HepG2 (cell line): Measurements from ENCODE around the gene EPHX1. TPM values are rescaled to one million over a fixed set of nuclear protein-coding genes. Genes with fewer than 3 reads are reported as not detected.

Source experiments
- CCDC6 ChIP-seq: sonication (generic); formaldehyde crosslinking; IDR thresholded peaks from 2 replicates; pipeline ENCODE4 v1.8.1; 2022; ENCODE audit warnings: mild to moderate bottlenecking, missing genetic modification reagents, moderate library complexity
- E2F1 ChIP-seq: sonication (generic); formaldehyde crosslinking; IDR thresholded peaks from 2 replicates; pipeline ENCODE4 v1.5.0; 2020; ENCODE audit warnings: missing genetic modification reagents
- FLYWCH1 ChIP-seq: sonication (generic); formaldehyde crosslinking; IDR thresholded peaks from 2 replicates; pipeline ENCODE4 v1.8.1; 2023; ENCODE audit warnings: mild to moderate bottlenecking, missing genetic modification reagents
- FOSL2 ChIP-seq: sonication (generic); formaldehyde crosslinking; IDR thresholded peaks from 2 replicates; pipeline ENCODE4 v1.4.0; 2020; ENCODE audit warnings: missing genetic modification reagents
- HDAC1 ChIP-seq: sonication (generic); formaldehyde crosslinking; IDR thresholded peaks from 2 replicates; pipeline ENCODE4 v1.5.1; 2020; ENCODE audit warnings: mild to moderate bottlenecking, missing genetic modification reagents
- KAT7 ChIP-seq: IDR thresholded peaks from 2 replicates; pipeline ENCODE4 v1.6.1; 2018; ENCODE audit warnings: borderline replicate concordance, missing compliant biosample characterization
- MAX ChIP-seq: IDR thresholded peaks from 2 replicates; pipeline ENCODE4 v1.6.1; 2012; ENCODE audit warnings: inconsistent platforms
- NR3C1 ChIP-seq: sonication (generic); formaldehyde crosslinking; IDR thresholded peaks from 2 replicates; pipeline ENCODE4 v1.4.0; 2020; ENCODE audit warnings: missing genetic modification reagents
- PCBP2 ChIP-seq: fragments of 200-400 bp; formaldehyde crosslinking; optimal IDR thresholded peaks from 2 replicates; pipeline ENCODE3; 2018; ENCODE audit warnings: low read length, low read depth; ENCODE audit not compliant: poor library complexity, severe bottlenecking
- PHF20 ChIP-seq: sonication (generic); formaldehyde crosslinking; IDR thresholded peaks from 2 replicates; pipeline ENCODE4 v1.5.0; 2020; ENCODE audit warnings: mild to moderate bottlenecking, missing genetic modification reagents
- POGZ ChIP-seq: sonication (generic); formaldehyde crosslinking; IDR thresholded peaks from 2 replicates; pipeline ENCODE4 v1.4.0; 2020; ENCODE audit warnings: mild to moderate bottlenecking, missing genetic modification reagents
- SP5 ChIP-seq: IDR thresholded peaks from 2 replicates; pipeline ENCODE4 v1.6.1; 2016; ENCODE audit warnings: low read depth, borderline replicate concordance
- ZBTB21 ChIP-seq: sonication (generic); formaldehyde crosslinking; IDR thresholded peaks from 2 replicates; pipeline ENCODE4 v1.4.0; 2020; ENCODE audit warnings: missing genetic modification reagents
- ZBTB7B ChIP-seq: sonication (generic); formaldehyde crosslinking; IDR thresholded peaks from 2 replicates; pipeline ENCODE4 v1.4.0; 2020; ENCODE audit warnings: missing genetic modification reagents
- ZMAT5 ChIP-seq: sonication (generic); formaldehyde crosslinking; IDR thresholded peaks from 2 replicates; pipeline ENCODE4 v1.5.0; 2020; ENCODE audit warnings: mild to moderate bottlenecking, low read depth, missing genetic modification reagents, borderline replicate concordance
- ZNF160 ChIP-seq: sonication (generic); formaldehyde crosslinking; IDR thresholded peaks from 2 replicates; pipeline ENCODE4 v1.8.0; 2022; ENCODE audit warnings: mild to moderate bottlenecking, inconsistent platforms, missing genetic modification reagents
- ZNF20 ChIP-seq: sonication (generic); formaldehyde crosslinking; IDR thresholded peaks from 2 replicates; pipeline ENCODE4 v1.4.0; 2020; ENCODE audit warnings: mild to moderate bottlenecking, moderate library complexity, missing genetic modification reagents
- ZNF230 ChIP-seq: sonication (generic); formaldehyde crosslinking; IDR thresholded peaks from 2 replicates; pipeline ENCODE4 v1.4.0; 2020; ENCODE audit warnings: mild to moderate bottlenecking, missing genetic modification reagents
- ZNF563 ChIP-seq: sonication (generic); formaldehyde crosslinking; IDR thresholded peaks from 2 replicates; pipeline ENCODE4 v1.8.0; 2022; ENCODE audit warnings: mild to moderate bottlenecking, moderate library complexity, missing genetic modification reagents
- ZNF567 ChIP-seq: sonication (generic); formaldehyde crosslinking; IDR thresholded peaks from 2 replicates; pipeline ENCODE4 v1.8.1; 2023; ENCODE audit warnings: mild to moderate bottlenecking, missing genetic modification reagents, borderline replicate concordance
- ZNF598 ChIP-seq: sonication (generic); formaldehyde crosslinking; IDR thresholded peaks from 2 replicates; pipeline ENCODE4 v1.5.1; 2020; ENCODE audit warnings: mild to moderate bottlenecking, missing genetic modification reagents, borderline replicate concordance
- ZNF687 ChIP-seq: sonication (generic); formaldehyde crosslinking; IDR thresholded peaks from 2 replicates; pipeline ENCODE4 v1.5.1; 2020; ENCODE audit warnings: mild to moderate bottlenecking, missing genetic modification reagents, moderate library complexity
- ZNF691 ChIP-seq: sonication (generic); formaldehyde crosslinking; IDR thresholded peaks from 2 replicates; pipeline ENCODE4 v1.4.0; 2020; ENCODE audit warnings: missing genetic modification reagents, low read depth, mild to moderate bottlenecking, borderline replicate concordance
- polyA plus RNA-seq, 8 experiments: library from polyadenylated mRNA; depleted of rRNA in 3 of 8; stranded (reverse) in 7 of 8; unstranded in 1 of 8; fragments of >200 nt; fragmentation: Illumina TruSeq in 4 of 8; extraction: Trizol in 4 of 8; gene quantifications; 2 replicates each; pipeline versions ENCODE4 v1.2.1 to v1.2.3, GENCODE V29; 2011 to 2016; ENCODE audit warnings: low read depth in 4 of 8, missing spikeins in 1 of 8, mixed read lengths in 1 of 8; ENCODE audit not compliant: insufficient read depth in 1 of 8
- total RNA-seq, 5 experiments: library from RNA; depleted of rRNA; stranded (reverse); fragments of >200 nt; fragmentation: Illumina TruSeq; extraction: Trizol; gene quantifications; 2 replicates each; pipeline ENCODE4 v1.2.3, GENCODE V29; 2016; ENCODE audit warnings: low read depth in 1 of 5

The EPHX1 gene
- total and polyA plus RNA-seq, 2 of the 13 experiments (the other 11 are each of a cell fraction or from before 2014, with no cell fraction given): 27.7 to 36.5 TPM

GRCh38 chr1:225881959-225882693, 72.2 kb downstream of the EPHX1 start, which contains the start of gene TMEM63A (continued):
- no peak for TF ChIP-seq PCBP2
- peak; percentile 72; the same call in 1 of the 2 replicates for TF ChIP-seq MAX
- TF ChIP-seq SP5 (CRISPR knock-in tag): no peak
- peak; percentile 22; the same call in 1 of the 2 replicates for TF ChIP-seq CCDC6 (CRISPR knock-in tag)
- TF ChIP-seq HDAC1 (CRISPR knock-in tag): peak; percentile 84
- TF ChIP-seq ZNF20 (CRISPR knock-in tag): peak; percentile 60; the same call in 1 of the 2 replicates
- TF ChIP-seq ZMAT5: no peak
- TF ChIP-seq KAT7 (CRISPR knock-in tag): no peak
- TF ChIP-seq FLYWCH1 (CRISPR knock-in tag): no peak
- 0 out of 2 replicates have a peak, but pooled peaks have one; percentile 37 for TF ChIP-seq POGZ (CRISPR knock-in tag)
- no peak for TF ChIP-seq NR3C1
- peak; percentile 55; the same call in 1 of the 2 replicates for TF ChIP-seq ZNF691 (CRISPR knock-in tag)
- 0 out of 2 replicates have a peak, but pooled peaks have one; percentile 32 for TF ChIP-seq ZNF160 (CRISPR knock-in tag)
- 0 out of 2 replicates have a peak, but pooled peaks have one; percentile 11 for TF ChIP-seq ZNF563 (CRISPR knock-in tag)
- 0 out of 2 replicates have a peak, but pooled peaks have one; percentile 3 for TF ChIP-seq ZNF567 (CRISPR knock-in tag)
- peak; percentile 74; the same call in 1 of the 2 replicates for TF ChIP-seq ZNF230
- peak; percentile 20; the same call in 1 of the 2 replicates for TF ChIP-seq FOSL2 (CRISPR knock-in tag)
- TF ChIP-seq E2F1 (CRISPR knock-in tag): peak; percentile 48; the same call in 1 of the 2 replicates
- no peak; the same call in 1 of the 2 replicates for TF ChIP-seq ZBTB7B (CRISPR knock-in tag)
- TF ChIP-seq ZBTB21 (CRISPR knock-in tag): no peak
- TF ChIP-seq ZNF687 (CRISPR knock-in tag): peak; percentile 88
- peak; percentile 42; the same call in 1 of the 2 replicates for TF ChIP-seq ZNF598 (CRISPR knock-in tag)
- peak; percentile 45 for TF ChIP-seq PHF20 (CRISPR knock-in tag)
